Bronchial epithelial cell (primary cell): ENCODE measurements around the gene CLTB. TPM values are rescaled to one million over a fixed set of nuclear protein-coding genes. Genes with fewer than 3 reads are reported as not detected.

Experiments
- DNase-seq: peaks from one replicate; pipeline ENCODE4 v3.0.0-alpha.2; 2010; ENCODE audit warnings: low read depth
- FAIRE-seq: peaks from 2 replicates; lab custom pipeline; 2011; peaks lifted over from hg19 to GRCh38; lab: Jason Lieb, UNC
- H3K27me3 ChIP-seq: 2 replicates; pipeline ENCODE4 v1.5.1; 2011; ENCODE audit warnings: low read length; ENCODE audit not compliant: control insufficient read depth, insufficient read depth
- H3K36me3 ChIP-seq: 2 replicates; pipeline ENCODE4 v1.5.1; 2011; ENCODE audit warnings: low read length; ENCODE audit not compliant: control insufficient read depth, insufficient read depth
- H3K4me3 ChIP-seq: 2 replicates; pipeline ENCODE4 v1.5.1; 2011; ENCODE audit warnings: mild to moderate bottlenecking, low read depth, low read length, control low read depth
- total RNA-seq: library from RNA; depleted of rRNA; stranded (reverse); fragments of >200 nt; gene quantifications from 2 replicates; pipeline ENCODE4 v1.2.1, GENCODE V29; 2014
- TF ChIP-seq, protein P1 (sequence below): IDR thresholded peaks from 2 replicates; pipeline ENCODE4 v1.5.1; 2011; ENCODE audit warnings: mild to moderate bottlenecking, moderate library complexity, low read length, control low read depth, inconsistent platforms; ENCODE audit not compliant: insufficient read depth, severe bottlenecking

CLTB gene
- total RNA-seq, 1 donor from 2014 or later = 241 TPM

DNA sequence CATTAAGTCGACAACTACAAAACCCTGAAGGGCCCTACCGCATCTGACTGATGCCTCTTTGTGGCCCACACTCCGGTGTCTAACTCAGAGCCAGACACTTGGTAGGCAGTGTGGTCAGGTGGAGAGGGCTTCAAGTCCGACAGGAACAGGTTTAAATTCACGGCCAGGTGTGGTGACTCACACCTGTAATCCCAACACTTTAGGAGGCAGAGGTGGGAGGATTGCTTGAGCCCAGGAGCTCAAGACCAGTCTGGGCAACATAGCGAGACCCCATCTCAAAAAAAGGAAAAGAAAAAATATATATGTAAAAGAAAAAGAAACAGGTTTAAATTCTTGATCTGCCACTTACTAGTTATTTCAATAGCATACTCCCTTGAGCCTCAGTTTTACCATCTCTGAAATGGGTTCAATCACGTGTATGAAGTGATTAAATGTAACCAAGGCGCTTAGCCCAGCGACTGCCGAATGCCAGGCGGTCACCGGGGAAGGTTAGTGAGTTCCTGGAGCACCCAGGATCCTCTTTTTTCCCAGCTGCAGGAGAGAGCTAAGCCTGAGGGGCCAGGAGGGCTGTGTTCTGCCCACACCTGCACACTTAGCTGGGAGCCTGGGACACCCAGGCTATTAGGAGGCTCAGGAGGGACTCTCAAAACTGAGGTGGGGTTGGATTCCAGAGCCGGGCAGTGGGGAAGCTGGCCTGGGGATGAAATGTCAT, 943 bp downstream of the CLTB start:
- Histone ChIP-seq H3K4me3 (peak overlapping the region; percentile 79), H3K36me3 (no peaks in the 10 kb centered on the region), H3K27me3 (no peaks in the 10 kb centered on the region)
- TF ChIP-seq, protein P1, sequence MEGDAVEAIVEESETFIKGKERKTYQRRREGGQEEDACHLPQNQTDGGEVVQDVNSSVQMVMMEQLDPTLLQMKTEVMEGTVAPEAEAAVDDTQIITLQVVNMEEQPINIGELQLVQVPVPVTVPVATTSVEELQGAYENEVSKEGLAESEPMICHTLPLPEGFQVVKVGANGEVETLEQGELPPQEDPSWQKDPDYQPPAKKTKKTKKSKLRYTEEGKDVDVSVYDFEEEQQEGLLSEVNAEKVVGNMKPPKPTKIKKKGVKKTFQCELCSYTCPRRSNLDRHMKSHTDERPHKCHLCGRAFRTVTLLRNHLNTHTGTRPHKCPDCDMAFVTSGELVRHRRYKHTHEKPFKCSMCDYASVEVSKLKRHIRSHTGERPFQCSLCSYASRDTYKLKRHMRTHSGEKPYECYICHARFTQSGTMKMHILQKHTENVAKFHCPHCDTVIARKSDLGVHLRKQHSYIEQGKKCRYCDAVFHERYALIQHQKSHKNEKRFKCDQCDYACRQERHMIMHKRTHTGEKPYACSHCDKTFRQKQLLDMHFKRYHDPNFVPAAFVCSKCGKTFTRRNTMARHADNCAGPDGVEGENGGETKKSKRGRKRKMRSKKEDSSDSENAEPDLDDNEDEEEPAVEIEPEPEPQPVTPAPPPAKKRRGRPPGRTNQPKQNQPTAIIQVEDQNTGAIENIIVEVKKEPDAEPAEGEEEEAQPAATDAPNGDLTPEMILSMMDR = no peak
- DNase-seq = peak; percentile 49
- no peak for FAIRE-seq

GRCh38 chr5:176414704-176415103, 1.6 kb downstream of the CLTB start:
- DNase-seq (no peak), FAIRE-seq (no peak)
- TF ChIP-seq, protein P1 = no peak

DNA sequence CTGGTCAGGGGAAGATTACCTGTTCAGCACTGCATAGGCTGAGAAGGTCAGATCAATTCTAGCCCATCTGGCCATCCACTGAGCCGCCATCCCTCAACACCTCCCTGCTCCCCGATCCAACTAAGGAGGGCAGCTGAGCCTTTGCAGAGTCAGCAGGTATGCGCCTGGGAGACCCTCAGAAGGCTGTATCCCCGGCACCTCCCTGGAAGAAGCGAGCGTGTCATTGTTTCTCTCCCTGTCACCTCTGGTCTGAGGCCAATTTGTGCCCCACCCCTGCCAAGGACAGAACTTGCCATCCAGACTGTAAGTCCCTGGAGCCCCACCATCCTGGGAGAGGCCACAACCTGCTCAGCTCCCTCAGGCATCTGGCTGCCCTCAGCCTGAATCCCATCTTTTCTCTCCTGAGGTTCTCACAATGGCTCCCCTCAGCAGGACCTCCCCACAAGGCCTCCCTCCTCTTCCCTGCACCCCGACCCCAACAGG, 2.6 kb downstream of the CLTB start:
- TF ChIP-seq, protein P1 = no peak
- no peak for DNase-seq
- Histone ChIP-seq H3K4me3 (no peak overlapping the region), H3K36me3 (peaks cover 4% of the 10 kb centered on the region), H3K27me3 (no peaks in the 10 kb centered on the region)
- FAIRE-seq = no peak

More at GRCh38 chr5:176414704-176415103, 1.6 kb downstream of the CLTB start:
- H3K27me3 ChIP-seq = no peaks in the 10 kb centered on the region
- H3K36me3 ChIP-seq = peaks cover 2% of the 10 kb centered on the region
- H3K4me3 ChIP-seq = peak overlapping the region; percentile 79

DNA sequence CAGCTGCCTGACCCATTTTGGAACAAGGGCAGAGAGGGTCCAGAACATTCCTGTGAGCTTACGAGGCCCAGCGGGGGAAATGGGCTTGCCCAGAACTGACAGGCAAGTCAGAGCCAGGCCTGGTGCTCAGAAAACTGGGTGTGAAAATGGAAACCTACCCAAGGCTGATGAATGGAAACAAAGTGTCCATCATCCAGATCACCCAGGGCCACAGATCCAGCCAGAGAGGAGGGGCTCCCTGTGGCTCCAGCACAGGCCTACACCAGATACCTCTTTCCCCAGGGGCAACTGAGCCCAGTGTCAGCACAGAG, 3.1 kb downstream of the CLTB start:
- Histone ChIP-seq H3K27me3 (no peaks in the 10 kb centered on the region), H3K36me3 (peaks cover 6% of the 10 kb centered on the region), H3K4me3 (no peak overlapping the region)
- TF ChIP-seq, protein P1 = no peak
- no peak for FAIRE-seq
- peak; percentile 85 for DNase-seq

DNA sequence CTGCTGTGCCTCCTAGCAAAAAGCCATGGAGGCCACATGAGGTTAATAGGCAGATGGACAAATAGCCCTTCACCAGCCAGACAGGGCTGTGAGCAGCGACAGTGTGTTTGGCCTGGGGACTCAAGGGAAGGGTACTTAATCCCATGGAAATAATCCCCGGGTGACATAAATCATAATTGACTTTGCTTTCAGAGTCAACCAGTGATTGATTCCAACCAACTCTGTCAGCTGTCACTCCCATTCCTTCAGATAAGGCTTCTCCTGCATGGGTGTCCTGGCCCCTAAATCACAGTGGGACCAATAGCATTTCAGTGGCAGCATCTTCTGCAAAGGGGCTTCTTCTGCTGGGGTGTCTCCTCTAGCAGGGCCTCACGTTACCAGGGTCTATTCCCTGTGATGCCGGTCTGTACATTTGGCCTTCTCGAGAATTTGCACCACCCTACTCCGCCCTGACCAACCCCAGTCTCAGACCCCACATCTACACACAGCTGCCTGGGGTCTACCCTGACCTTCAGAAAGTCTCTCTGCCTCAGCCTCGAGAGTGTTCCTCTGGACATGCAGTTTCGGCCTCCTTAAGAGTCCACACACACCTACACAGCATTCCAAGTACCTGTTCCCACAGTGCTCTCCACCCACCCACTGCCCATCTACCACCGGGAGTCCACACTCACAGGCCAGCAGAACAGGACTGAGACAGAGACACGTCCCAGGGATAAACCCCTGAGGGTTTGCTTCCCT, 3.7 kb downstream of the CLTB start:
- Histone ChIP-seq H3K36me3 (peaks cover 8% of the 10 kb centered on the region), H3K4me3 (no peak overlapping the region), H3K27me3 (no peaks in the 10 kb centered on the region)
- no peak for FAIRE-seq
- DNase-seq = no peak
- TF ChIP-seq, protein P1 = no peak
